Measurements from ENCODE around the gene GP9.

DNA sequence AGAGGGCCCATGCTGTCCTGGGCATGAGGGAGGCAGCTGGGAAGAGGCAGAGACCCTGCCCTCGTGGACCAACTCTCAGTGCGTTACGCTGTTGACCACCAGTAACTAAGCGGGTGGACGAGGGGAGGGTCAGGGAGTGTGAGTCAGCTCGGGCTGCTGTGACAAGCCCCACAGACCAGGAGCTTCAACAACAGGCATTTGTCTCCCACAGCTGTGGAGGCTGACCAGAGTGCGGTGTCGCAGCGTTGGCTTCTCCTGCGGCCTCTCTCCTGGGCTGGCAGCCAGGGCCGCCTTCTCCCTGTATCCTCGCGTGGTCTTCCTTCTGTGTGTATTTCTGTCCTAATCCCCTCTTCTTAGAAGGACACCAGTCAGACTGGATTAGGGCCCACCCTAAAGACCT is 46.4 kb upstream of the GP9 start:
- TF ChIP-seq CTCF (IDR thresholded peaks at IDR 0.05) (no peak), POLR2A (IDR thresholded peaks at IDR 0.05) (no peak), POLR2AphosphoS5 (IDR thresholded peaks at IDR 0.05) (peak; percentile 42 to 49)
